ENCODE results near the gene CXCR1. TPM values are rescaled to one million over a fixed set of nuclear protein-coding genes. Genes with fewer than 3 reads are reported as not detected.
"Not testable (repeated sequence)": the region's sequence is repeated elsewhere in the genome, so short reads cannot be mapped to it uniquely, and the experiment has no call there.

Gene CXCR1
- total RNA-seq, 4 donors from 2014 or later = 0.21 to 0.66 TPM; not detected in 2

GRCh38 chr2:218127929-218128455 is 38.8 kb downstream of the CXCR1 start:
- no peaks in the 10 kb centered on the region for H3K27me3 ChIP-seq
- peaks cover 0 to 13% (median 0%) of the 10 kb centered on the region in 4 donors for H3K4me1 ChIP-seq
- H3K9me3 ChIP-seq = peaks cover 0 to 3% (median 0%) of the 10 kb centered on the region in 4 donors
- WGBS, 2 donors = 80 to 84% methylated on average over 3 of the region's 3 CpGs
- H3K36me3 ChIP-seq = no peaks in the 10 kb centered on the region
- no peak overlapping the region for H3K4me3 ChIP-seq
- no peak for TF ChIP-seq POLR2A (IDR thresholded peaks at IDR 0.05)
- TF ChIP-seq EP300 (IDR thresholded peaks at IDR 0.05) = no peak
- TF ChIP-seq, protein P1, sequence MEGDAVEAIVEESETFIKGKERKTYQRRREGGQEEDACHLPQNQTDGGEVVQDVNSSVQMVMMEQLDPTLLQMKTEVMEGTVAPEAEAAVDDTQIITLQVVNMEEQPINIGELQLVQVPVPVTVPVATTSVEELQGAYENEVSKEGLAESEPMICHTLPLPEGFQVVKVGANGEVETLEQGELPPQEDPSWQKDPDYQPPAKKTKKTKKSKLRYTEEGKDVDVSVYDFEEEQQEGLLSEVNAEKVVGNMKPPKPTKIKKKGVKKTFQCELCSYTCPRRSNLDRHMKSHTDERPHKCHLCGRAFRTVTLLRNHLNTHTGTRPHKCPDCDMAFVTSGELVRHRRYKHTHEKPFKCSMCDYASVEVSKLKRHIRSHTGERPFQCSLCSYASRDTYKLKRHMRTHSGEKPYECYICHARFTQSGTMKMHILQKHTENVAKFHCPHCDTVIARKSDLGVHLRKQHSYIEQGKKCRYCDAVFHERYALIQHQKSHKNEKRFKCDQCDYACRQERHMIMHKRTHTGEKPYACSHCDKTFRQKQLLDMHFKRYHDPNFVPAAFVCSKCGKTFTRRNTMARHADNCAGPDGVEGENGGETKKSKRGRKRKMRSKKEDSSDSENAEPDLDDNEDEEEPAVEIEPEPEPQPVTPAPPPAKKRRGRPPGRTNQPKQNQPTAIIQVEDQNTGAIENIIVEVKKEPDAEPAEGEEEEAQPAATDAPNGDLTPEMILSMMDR (IDR thresholded peaks at IDR 0.05) = no peak
- no peak overlapping the region for H3K27ac ChIP-seq
- DNase-seq (ENCODE audit: low spot score in 2 of 2) = no peak

DNA sequence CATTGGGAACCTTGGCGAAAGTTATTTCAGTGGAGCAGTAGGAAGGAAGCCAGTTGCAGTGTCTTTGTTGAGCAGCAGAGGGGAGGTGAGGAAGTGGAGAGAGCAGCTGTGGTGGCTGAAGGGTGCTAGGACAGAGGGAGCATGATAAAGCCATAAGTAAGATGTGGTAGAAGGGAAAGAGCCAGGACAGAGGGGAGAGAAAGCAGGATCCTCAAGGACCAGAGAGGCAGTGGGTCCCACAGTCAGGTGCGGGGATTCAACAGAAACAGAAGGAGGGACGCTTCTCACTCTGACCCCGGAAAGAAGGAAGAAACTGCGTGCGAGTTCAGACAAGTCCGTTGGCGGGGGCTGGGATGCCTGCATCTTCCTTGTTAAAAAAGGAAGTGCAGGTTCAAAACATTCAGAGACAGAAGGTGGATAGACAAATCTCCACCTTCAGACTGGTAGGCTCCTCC is 41.1 kb downstream of the CXCR1 start, which contains the start of gene CXCR2:
CXCR2 (plus strand) TSS at position 403 of the 455 bp plus-strand sequence. CDS start 8,774 bp downstream, outside the sequence.
- WGBS, 2 donors = 58 to 72% methylated on average over 8 of the region's 8 CpGs
- Histone ChIP-seq H3K27me3 (no peaks in the 10 kb centered on the region), H3K9me3 (peaks cover 0 to 27% (median 0%) of the 10 kb centered on the region in 4 donors), H3K27ac (peak within 1 kb of the TSS in 1 of 4 donors; percentile 19), H3K4me3 (no peak within 1 kb of the TSS), H3K4me1 (peaks cover 0 to 13% (median 0%) of the 10 kb centered on the region in 4 donors), H3K36me3 (no peaks in the 10 kb centered on the region)
- no peak for DNase-seq (ENCODE audit: low spot score in 2 of 2)
- TF ChIP-seq EP300 (IDR thresholded peaks at IDR 0.05) (no peak), POLR2A (IDR thresholded peaks at IDR 0.05) (no peak)
- TF ChIP-seq, protein P1 (IDR thresholded peaks at IDR 0.05) = no peak

GRCh38 chr2:218125095-218125494 is 41.7 kb downstream of the CXCR1 start:
- 40 to 45% methylated on average over 4 of the region's 4 CpGs for WGBS, 2 donors
- Histone ChIP-seq H3K9me3 (peaks cover 0 to 27% (median 0%) of the 10 kb centered on the region in 4 donors), H3K27me3 (no peaks in the 10 kb centered on the region), H3K4me3 (no peak overlapping the region), H3K36me3 (no peaks in the 10 kb centered on the region), H3K4me1 (peaks cover 0 to 13% (median 0%) of the 10 kb centered on the region in 4 donors), H3K27ac (no peak overlapping the region)
- DNase-seq (ENCODE audit: low spot score in 2 of 2) = no peak
- no peak for TF ChIP-seq EP300 (IDR thresholded peaks at IDR 0.05)
- TF ChIP-seq, protein P1 (IDR thresholded peaks at IDR 0.05) = no peak
- no peak for TF ChIP-seq POLR2A (IDR thresholded peaks at IDR 0.05)

DNA sequence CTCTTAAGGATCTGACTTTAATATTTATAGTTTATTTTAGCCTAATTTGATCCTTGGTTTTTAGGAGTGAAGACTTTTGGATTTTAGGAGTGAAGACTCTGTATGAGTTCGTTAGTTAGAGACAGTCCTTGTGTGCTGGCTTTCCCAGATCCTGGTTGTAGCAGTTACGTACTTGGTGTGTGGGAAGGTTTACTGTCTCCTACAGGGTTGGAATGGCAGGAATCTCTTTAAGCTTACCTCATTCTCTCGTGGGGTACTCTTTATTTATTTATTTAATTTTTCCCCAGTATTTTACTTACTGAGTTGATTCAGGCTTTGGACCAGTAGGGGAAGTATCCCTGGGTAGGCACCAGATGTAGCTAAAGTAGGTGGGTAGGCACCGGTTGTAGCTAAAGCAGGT is 42.8 kb downstream of the CXCR1 start:
- 76 to 79% methylated on average over 4 of the region's 4 CpGs for whole genome bisulfite sequencing, 2 donors
- H3K27ac ChIP-seq = no peak overlapping the region
- peaks cover 0 to 27% (median 0%) of the 10 kb centered on the region in 4 donors for H3K9me3 ChIP-seq
- DNase-seq (ENCODE audit: low spot score in 2 of 2) = no peak
- peaks cover 0 to 13% (median 0%) of the 10 kb centered on the region in 4 donors for H3K4me1 ChIP-seq
- H3K36me3 ChIP-seq = no peaks in the 10 kb centered on the region
- H3K27me3 ChIP-seq = no peaks in the 10 kb centered on the region
- TF ChIP-seq EP300 (IDR thresholded peaks at IDR 0.05) (no peak), POLR2A (IDR thresholded peaks at IDR 0.05) (no peak)
- TF ChIP-seq, protein P1 (IDR thresholded peaks at IDR 0.05) = no peak
- no peak overlapping the region for H3K4me3 ChIP-seq

DNA sequence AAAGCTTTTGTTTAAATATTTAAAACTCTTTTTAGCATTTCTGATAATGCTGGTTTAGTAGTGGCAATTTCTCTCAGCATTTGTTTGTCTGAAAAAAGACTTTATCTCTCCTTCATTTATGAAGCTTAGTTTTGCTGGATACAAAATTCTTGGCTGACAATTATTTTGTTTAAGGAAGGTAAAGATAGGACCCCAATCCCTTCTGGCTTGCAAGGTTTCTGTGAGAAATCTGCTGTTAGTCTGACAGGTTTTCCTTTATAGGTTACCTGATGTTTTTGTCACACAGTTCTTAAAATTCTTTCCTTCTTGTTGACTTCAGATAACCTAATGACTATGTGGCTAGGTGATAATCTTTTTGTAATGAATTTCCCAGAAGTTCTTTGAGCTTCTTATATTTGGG is 44.5 kb downstream of the CXCR1 start:
- H3K9me3 ChIP-seq = peaks cover 0 to 27% (median 0%) of the 10 kb centered on the region in 4 donors
- not testable (repeated sequence) for H3K27ac ChIP-seq; H3K4me3 ChIP-seq; H3K36me3 ChIP-seq; H3K27me3 ChIP-seq; DNase-seq (ENCODE audit: low spot score in 2 of 2); H3K4me1 ChIP-seq

GRCh38 chr2:218121789-218122188 is 45.0 kb downstream of the CXCR1 start:
- not testable (repeated sequence) for H3K4me3 ChIP-seq; DNase-seq (ENCODE audit: low spot score in 2 of 2); H3K36me3 ChIP-seq; H3K4me1 ChIP-seq; H3K27me3 ChIP-seq; H3K27ac ChIP-seq
- 72 to 76% methylated on average over 4 of the region's 4 CpGs for WGBS, 2 donors
- peaks cover 0 to 32% (median 0%) of the 10 kb centered on the region in 4 donors for H3K9me3 ChIP-seq

Other genes with a start within 250 kb of the CXCR1 start
- gene TNS1, start 164.0 kb downstream of the CXCR1 start, total RNA-seq = 100 to 1,000 TPM; 461 to 648 (median 565) TPM
- not detected for gene RUFY4, start 97.7 kb downstream of the CXCR1 start, total RNA-seq
- gene CXCR2, start 40.9 kb downstream of the CXCR1 start, total RNA-seq = under 1 TPM in 1 of 4 donors, not detected in 3; 0.30 TPM
- gene ARPC2, start 50.2 kb upstream of the CXCR1 start, total RNA-seq = 100 to 1,000 TPM; 193 to 248 (median 222) TPM
- 10 to 100 TPM in 2 of 4 donors, 1 to 10 TPM in 2; 4.6 to 37.8 (median 13.5) TPM for gene GPBAR1, start 94.1 kb upstream of the CXCR1 start, total RNA-seq
- gene AAMP, start 103.2 kb upstream of the CXCR1 start, total RNA-seq = 100 to 1,000 TPM; 111 to 179 (median 143) TPM
- gene PNKD, start 103.6 kb upstream of the CXCR1 start, total RNA-seq = 10 to 100 TPM; 62.3 to 68.9 (median 63.6) TPM
- 100 to 1,000 TPM; 183 to 282 (median 202) TPM for gene TMBIM1, start 125.5 kb upstream of the CXCR1 start, total RNA-seq
- gene CATIP, start 189.9 kb upstream of the CXCR1 start, total RNA-seq = not detected
- 100 to 1,000 TPM in 1 of 4 donors, 10 to 100 TPM in 3; 19.0 to 213 (median 52.9) TPM for gene SLC11A1, start 215.3 kb upstream of the CXCR1 start, total RNA-seq
- 100 to 1,000 TPM; 122 to 164 (median 140) TPM for gene CTDSP1, start 232.9 kb upstream of the CXCR1 start, total RNA-seq